Thyroid gland (tissue), 4 donors: Measurements from ENCODE around the gene RPP38. TPM values are rescaled to one million over a fixed set of nuclear protein-coding genes. Genes with fewer than 3 reads are reported as not detected.

Experiments used
- DNase-seq, 2 donors: peaks; one replicate each; pipeline ENCODE4 v3.0.0-alpha.2; 2019
- H3K27ac ChIP-seq, 3 donors: fragments of 200-600 bp; sonication (generic); 1 replicate in 2 of 3; 2 replicates in 1 of 3; pipeline ENCODE4 v1.5.1; 2016 to 2019; ENCODE audit warnings: mild to moderate bottlenecking in 1 of 3, moderate library complexity in 1 of 3
- H3K27me3 ChIP-seq: fragments of 200-600 bp; sonication (generic); one replicate; pipeline ENCODE4 v1.5.1; 2019
- H3K36me3 ChIP-seq, 2 donors: fragments of 200-600 bp; sonication (generic); one replicate each; pipeline ENCODE4 v1.5.1; 2016 to 2019
- H3K4me1 ChIP-seq, 2 donors: fragments of 200-600 bp; sonication (generic); one replicate each; pipeline ENCODE4 v1.5.1; 2017 to 2019
- H3K4me3 ChIP-seq, 3 donors: fragments of 200-600 bp; sonication (generic); replicated peaks in 1 of 3; 1 replicate in 2 of 3; 2 replicates in 1 of 3; pipeline ENCODE4 v1.5.1; 2016; ENCODE audit warnings: mild to moderate bottlenecking in 1 of 3
- H3K9me3 ChIP-seq: fragments of 200-600 bp; sonication (generic); one replicate; pipeline ENCODE4 v1.5.1; 2017
- CTCF ChIP-seq, 6 experiments: fragments of 200-600 bp in 3 of 6; fragments of 450-650 bp in 3 of 6; sonication (generic) in 3 of 6; IDR thresholded peaks; one replicate each; pipeline ENCODE4 v1.5.1; 2016 to 2019; ENCODE audit warnings: antibody characterized with exemption in 6 of 6, mild to moderate bottlenecking in 2 of 6, inconsistent platforms in 1 of 6, moderate library complexity in 1 of 6
- POLR2A ChIP-seq, 2 donors: fragments of 450-650 bp; IDR thresholded peaks; one replicate each; pipeline ENCODE4 v1.6.1; 2017; ENCODE audit warnings: antibody characterized with exemption in 2 of 2, mild to moderate bottlenecking in 2 of 2, moderate library complexity in 1 of 2
- WGBS, 2 donors: methylation state at CpG; one replicate each; pipeline ENCODE4 v1.1.5; 2017; 5-methylcytosine and 5-hydroxymethylcytosine counted together
- intact Hi-C: fragments of 100-400 bp; cut with DNase I; formaldehyde crosslinking; loops from one replicate; pipeline ENCODE4 v1.15.1; 2023
- total RNA-seq, 4 donors: library from RNA; depleted of rRNA; stranded (reverse); fragments of >200 nt; gene quantifications; one replicate each; pipeline ENCODE4 v1.2.3, GENCODE V29; 2016

RPP38 gene
- total RNA-seq, 4 donors from 2014 or later = 17.0 to 28.5 (median 19.3) TPM

- no peak overlapping the region for H3K4me3 ChIP-seq
- no peaks in the 10 kb centered on the region for H3K9me3 ChIP-seq
- H3K4me1 ChIP-seq = peaks cover 0 to 3% of the 10 kb centered on the region in 2 donors
- peaks cover 9 to 16% of the 10 kb centered on the region in 2 donors for H3K36me3 ChIP-seq
- TF ChIP-seq CTCF (IDR thresholded peaks at IDR 0.05) (no peak), POLR2A (IDR thresholded peaks at IDR 0.05) (no peak)
- intact Hi-C loops = no loop called here
- no peak for DNase-seq
- 57 to 67% methylated on average over 4 of the region's 4 CpGs for WGBS, 2 donors
- no peaks in the 10 kb centered on the region for H3K27me3 ChIP-seq
- H3K27ac ChIP-seq = no peak overlapping the region
These were observed 39.8 kb downstream of the RPP38 start for GRCh38 chr10:15137036-15137359.

GRCh38 chr10:15137636-15138035 lies 40.5 kb downstream of the RPP38 start:
- TF ChIP-seq POLR2A (IDR thresholded peaks at IDR 0.05) (no peak), CTCF (IDR thresholded peaks at IDR 0.05) (no peak)

GRCh38 chr10:15140698-15141097 lies 43.5 kb downstream of the RPP38 start:
- Histone ChIP-seq H3K9me3 (no peaks in the 10 kb centered on the region), H3K27me3 (no peaks in the 10 kb centered on the region), H3K4me1 (peaks cover 0 to 3% of the 10 kb centered on the region in 2 donors), H3K36me3 (no peaks in the 10 kb centered on the region), H3K4me3 (no peak overlapping the region), H3K27ac (no peak overlapping the region)
- no peak for DNase-seq
- TF ChIP-seq CTCF (IDR thresholded peaks at IDR 0.05) (no peak), POLR2A (IDR thresholded peaks at IDR 0.05) (no peak)
- WGBS, 2 donors = 79 to 82% methylated on average over 6 to 7 of the region's 7 CpGs
- intact Hi-C loops = no loop called here

More at GRCh38 chr10:15137636-15138035, 40.5 kb downstream of the RPP38 start:
- H3K27me3 ChIP-seq = no peaks in the 10 kb centered on the region
- WGBS, 2 donors = 95 to 98% methylated on average over 1 of the region's 1 CpG
- no peaks in the 10 kb centered on the region for H3K9me3 ChIP-seq
- peaks cover 5 to 13% of the 10 kb centered on the region in 2 donors for H3K36me3 ChIP-seq
- no peak overlapping the region for H3K27ac ChIP-seq
- DNase-seq = no peak
- no peak overlapping the region for H3K4me3 ChIP-seq
- peaks cover 0 to 3% of the 10 kb centered on the region in 2 donors for H3K4me1 ChIP-seq
- intact Hi-C loops = no loop called here

- intact Hi-C loops = no loop called here
- H3K27me3 ChIP-seq = no peaks in the 10 kb centered on the region
- no peaks in the 10 kb centered on the region for H3K9me3 ChIP-seq
- DNase-seq = no peak
- H3K4me1 ChIP-seq = peaks cover 0 to 3% of the 10 kb centered on the region in 2 donors
- no peaks in the 10 kb centered on the region for H3K36me3 ChIP-seq
- WGBS, 2 donors = 42 to 58% methylated on average over 16 of the region's 16 CpGs
- no peak overlapping the region for H3K27ac ChIP-seq
- no peak overlapping the region for H3K4me3 ChIP-seq
- TF ChIP-seq POLR2A (IDR thresholded peaks at IDR 0.05) (no peak), CTCF (IDR thresholded peaks at IDR 0.05) (no peak)
These were observed 44.2 kb downstream of the RPP38 start for GRCh38 chr10:15141136-15142054.

- no peak for DNase-seq
- 55 to 79% methylated on average over 4 of the region's 4 CpGs for WGBS, 2 donors
- intact Hi-C loops = no loop called here
- Histone ChIP-seq H3K36me3 (no peaks in the 10 kb centered on the region), H3K4me1 (peaks cover 0 to 3% of the 10 kb centered on the region in 2 donors), H3K27me3 (no peaks in the 10 kb centered on the region), H3K4me3 (no peak overlapping the region), H3K27ac (no peak overlapping the region), H3K9me3 (no peaks in the 10 kb centered on the region)
- TF ChIP-seq POLR2A (IDR thresholded peaks at IDR 0.05) (no peak), CTCF (IDR thresholded peaks at IDR 0.05) (no peak)
These were observed 47.6 kb downstream of the RPP38 start for GRCh38 chr10:15144788-15145187.
